Ectodermal cell (in vitro differentiated cells): ENCODE data around the gene NT5C3B.
A peak's percentile ranks its signal among the peaks of the same experiment; 100 is the strongest.

Experiments used
- H3K27ac ChIP-seq: 2 replicates; pipeline ENCODE4 v1.7.0; 2013; ENCODE audit warnings: mild to moderate bottlenecking, low read depth, low read length; ENCODE audit not compliant: insufficient read depth, poor library complexity, severe bottlenecking
- H3K27me3 ChIP-seq: 2 replicates; pipeline ENCODE4 v1.7.0; 2013; ENCODE audit warnings: mild to moderate bottlenecking, low read length; ENCODE audit not compliant: insufficient read depth, control insufficient read depth, poor library complexity, severe bottlenecking
- H3K36me3 ChIP-seq: one replicate; pipeline ENCODE4 v1.7.0; 2013; ENCODE audit warnings: low read length; ENCODE audit not compliant: control insufficient read depth, insufficient read depth
- H3K4me1 ChIP-seq: one replicate; pipeline ENCODE4 v1.7.0; 2013; ENCODE audit warnings: low read length; ENCODE audit not compliant: control insufficient read depth, insufficient read depth
- H3K4me3 ChIP-seq: 2 replicates; pipeline ENCODE4 v1.7.0; 2013; ENCODE audit warnings: low read depth, low read length, control low read depth; ENCODE audit not compliant: insufficient read depth
- H3K9me3 ChIP-seq: 2 replicates; pipeline ENCODE4 v1.7.0; 2013; ENCODE audit warnings: mild to moderate bottlenecking, low read length, moderate library complexity; ENCODE audit not compliant: control insufficient read depth
- WGBS, 2 experiments: methylation state at CpG; one replicate each; pipeline ENCODE4 v1.1.7; 2013; ENCODE audit warnings: missing lambda C conversion rate in 2 of 2; 5-methylcytosine and 5-hydroxymethylcytosine counted together

Gene NT5C3B

GRCh38 chr17:41823141-41823524 is 12.9 kb downstream of the NT5C3B start:
- Histone ChIP-seq H3K4me1 (peaks cover 19% of the 10 kb centered on the region), H3K36me3 (peaks cover 21% of the 10 kb centered on the region), H3K27me3 (no peaks in the 10 kb centered on the region), H3K9me3 (no peaks in the 10 kb centered on the region), H3K27ac (peak overlapping the region; percentile 36), H3K4me3 (no peak overlapping the region)
- WGBS, 2 experiments, result 83 to 94% methylated on average over 1 of the region's 1 CpG

- Histone ChIP-seq H3K27me3 (no peaks in the 10 kb centered on the region), H3K4me3 (no peak overlapping the region), H3K9me3 (no peaks in the 10 kb centered on the region), H3K27ac (no peak overlapping the region), H3K36me3 (peaks cover 19% of the 10 kb centered on the region), H3K4me1 (peaks cover 19% of the 10 kb centered on the region)
- WGBS, 2 experiments, result 95 to 96% methylated on average over 12 of the region's 12 CpGs
Measured at GRCh38 chr17:41822216-41823140, 13.6 kb downstream of the NT5C3B start.

- no peaks in the 10 kb centered on the region for H3K9me3 ChIP-seq
- no peaks in the 10 kb centered on the region for H3K27me3 ChIP-seq
- H3K27ac ChIP-seq, result no peak overlapping the region
- WGBS, 2 experiments, result 94% methylated on average over 14 of the region's 14 CpGs
- H3K36me3 ChIP-seq, result peaks cover 17% of the 10 kb centered on the region
- no peak overlapping the region for H3K4me3 ChIP-seq
- peaks cover 19% of the 10 kb centered on the region for H3K4me1 ChIP-seq
Measured at GRCh38 chr17:41821776-41822175, 14.3 kb downstream of the NT5C3B start.

- Histone ChIP-seq H3K4me1 (peaks cover 25% of the 10 kb centered on the region), H3K27ac (no peak overlapping the region), H3K27me3 (no peaks in the 10 kb centered on the region), H3K9me3 (no peaks in the 10 kb centered on the region), H3K4me3 (no peak overlapping the region), H3K36me3 (peaks cover 11% of the 10 kb centered on the region)
- 95% methylated on average over 20 of the region's 20 CpGs for WGBS, 2 experiments
Measured at GRCh38 chr17:41818024-41818423, 18.0 kb downstream of the NT5C3B start.

GRCh38 chr17:41816637-41817320 is 19.3 kb downstream of the NT5C3B start:
- no peaks in the 10 kb centered on the region for H3K27me3 ChIP-seq
- peaks cover 10% of the 10 kb centered on the region for H3K36me3 ChIP-seq
- H3K4me1 ChIP-seq, result peaks cover 15% of the 10 kb centered on the region
- no peak overlapping the region for H3K4me3 ChIP-seq
- no peak overlapping the region for H3K27ac ChIP-seq
- H3K9me3 ChIP-seq, result no peaks in the 10 kb centered on the region
- WGBS, 2 experiments, result 95 to 96% methylated on average over 23 of the region's 23 CpGs

GRCh38 chr17:41814195-41814594 is 21.8 kb downstream of the NT5C3B start:
- Histone ChIP-seq H3K27me3 (no peaks in the 10 kb centered on the region), H3K4me3 (peak overlapping the region; percentile 85), H3K36me3 (peaks cover 10% of the 10 kb centered on the region), H3K9me3 (no peaks in the 10 kb centered on the region), H3K27ac (no peak overlapping the region), H3K4me1 (peaks cover 12% of the 10 kb centered on the region)
- 88 to 95% methylated on average over 1 of the region's 1 CpG for WGBS, 2 experiments

- no peaks in the 10 kb centered on the region for H3K27me3 ChIP-seq
- peaks cover 10% of the 10 kb centered on the region for H3K4me1 ChIP-seq
- H3K4me3 ChIP-seq, result peak overlapping the region; percentile 85
- H3K27ac ChIP-seq, result no peak overlapping the region
- peaks cover 10% of the 10 kb centered on the region for H3K36me3 ChIP-seq
- no peaks in the 10 kb centered on the region for H3K9me3 ChIP-seq
- WGBS, 2 experiments, result 18 to 19% methylated on average over 9 of the region's 9 CpGs
Measured at GRCh38 chr17:41813699-41814124, 22.3 kb downstream of the NT5C3B start.

GRCh38 chr17:41813152-41813680 is 22.8 kb downstream of the NT5C3B start:
- WGBS, 2 experiments, result 1 to 2% methylated on average over 12 of the region's 12 CpGs
- peaks cover 8% of the 10 kb centered on the region for H3K36me3 ChIP-seq
- peak overlapping the region; percentile 85 for H3K4me3 ChIP-seq
- H3K27me3 ChIP-seq, result no peaks in the 10 kb centered on the region
- H3K9me3 ChIP-seq, result no peaks in the 10 kb centered on the region
- H3K4me1 ChIP-seq, result peaks cover 10% of the 10 kb centered on the region
- peak overlapping the region; percentile 72 for H3K27ac ChIP-seq

GRCh38 chr17:41812381-41813151 is 23.5 kb downstream of the NT5C3B start, which contains the start of gene FKBP10:
Gene FKBP10, plus strand, starts transcription at chr17:41813004. Its CDS starts 31 bp downstream, at chr17:41813035.
- 0% methylated on average over 31 to 35 of the region's 35 CpGs for WGBS, 2 experiments
- Histone ChIP-seq H3K36me3 (peaks cover 9% of the 10 kb centered on the region), H3K9me3 (no peaks in the 10 kb centered on the region), H3K27ac (peak within 1 kb of the TSS; percentile 72), H3K4me1 (peaks cover 10% of the 10 kb centered on the region), H3K27me3 (no peaks in the 10 kb centered on the region), H3K4me3 (peak within 1 kb of the TSS; percentile 85)
